ENCODE results near the gene REEP6. TPM values are rescaled to one million over a fixed set of nuclear protein-coding genes. Genes with fewer than 3 reads are reported as not detected.
A peak's percentile ranks its signal among the peaks of the same experiment; 100 is the strongest.

REEP6 gene
- total RNA-seq, 4 donors from 2014 or later, result 0.76 to 3.0 (median 0.77) TPM; not detected in 1

DNA sequence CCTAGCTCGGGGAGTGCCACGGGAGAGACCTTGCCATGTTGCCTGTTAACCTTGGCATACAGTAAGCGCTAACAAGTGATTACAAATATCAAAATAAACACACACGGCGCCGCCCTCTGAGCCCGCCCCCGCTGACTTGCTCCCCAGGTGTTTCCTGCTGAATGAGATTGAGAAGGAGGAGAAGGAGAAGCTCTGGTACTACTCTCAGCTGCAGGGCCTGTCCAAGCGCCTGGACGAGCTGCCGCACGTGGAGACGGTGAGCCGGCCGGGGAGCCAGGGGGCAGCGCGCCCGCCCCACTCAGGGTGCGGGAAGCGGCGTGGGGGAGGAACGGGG, 36.0 kb upstream of the REEP6 start:
- H3K4me1 ChIP-seq, result peaks cover 0 to 13% of the 10 kb centered on the region in 2 donors
- peaks cover 31 to 59% of the 10 kb centered on the region in 2 donors for H3K27me3 ChIP-seq
- intact Hi-C loops (cut with DNase I; ENCODE audit: low total_unique reads), result no loop called here
- H3K36me3 ChIP-seq, result no peaks in the 10 kb centered on the region
- H3K9me3 ChIP-seq, result no peaks in the 10 kb centered on the region
- H3K4me3 ChIP-seq, result no peak overlapping the region
- no peak for DNase-seq
- H3K27ac ChIP-seq, result no peak overlapping the region
- TF ChIP-seq POLR2A (IDR thresholded peaks at IDR 0.05), result no peak
- TF ChIP-seq CTCF (IDR thresholded peaks at IDR 0.05), result no peak

DNA sequence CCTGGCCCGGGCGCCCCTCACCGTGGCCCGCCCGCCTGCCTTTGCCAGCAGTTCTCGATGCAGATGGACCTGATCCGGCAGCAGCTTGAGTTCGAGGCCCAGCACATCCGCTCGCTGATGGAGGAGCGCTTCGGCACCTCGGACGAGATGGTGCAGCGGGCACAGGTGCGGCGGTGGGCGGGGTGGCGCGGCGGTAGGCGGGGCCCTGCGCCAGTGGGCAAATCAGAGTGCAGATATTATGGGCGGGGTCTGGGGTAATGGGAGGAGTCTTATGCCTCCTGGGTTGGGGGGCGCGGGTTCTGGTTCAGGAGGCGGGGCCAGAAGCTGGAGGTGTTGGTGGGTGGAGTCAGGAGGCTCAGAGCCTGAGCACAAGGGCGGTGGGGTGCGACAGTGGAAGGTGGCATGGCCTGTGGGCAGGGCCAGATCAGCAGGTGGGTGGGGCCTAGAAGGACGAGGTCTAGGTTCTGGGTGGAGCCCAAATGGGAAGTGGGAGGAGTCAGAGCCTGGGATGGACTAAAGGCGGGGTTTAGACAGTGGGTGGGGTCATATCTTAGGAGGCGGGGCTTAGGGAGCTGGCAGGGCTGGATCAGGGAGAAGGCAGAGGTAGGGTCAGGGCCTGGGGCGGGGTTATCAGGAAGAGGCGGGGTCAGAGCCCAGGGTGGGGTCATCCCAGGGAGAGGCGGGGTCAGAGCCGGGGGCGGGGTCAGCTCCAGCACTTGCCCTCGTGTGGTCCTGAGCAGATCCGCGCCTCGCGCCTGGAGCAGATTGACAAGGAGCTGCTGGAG, 35.5 kb upstream of the REEP6 start:
- intact Hi-C loops (cut with DNase I; ENCODE audit: low total_unique reads), result no loop called here
- peak in 1 of 2 donors; percentile 24 for DNase-seq
- no peak overlapping the region for H3K27ac ChIP-seq
- H3K4me3 ChIP-seq, result no peak overlapping the region
- H3K27me3 ChIP-seq, result peaks cover 27 to 56% of the 10 kb centered on the region in 2 donors
- H3K9me3 ChIP-seq, result no peaks in the 10 kb centered on the region
- H3K4me1 ChIP-seq, result peaks cover 0 to 13% of the 10 kb centered on the region in 2 donors
- H3K36me3 ChIP-seq, result no peaks in the 10 kb centered on the region
- TF ChIP-seq POLR2A (IDR thresholded peaks at IDR 0.05), result no peak
- no peak for TF ChIP-seq CTCF (IDR thresholded peaks at IDR 0.05)

DNA sequence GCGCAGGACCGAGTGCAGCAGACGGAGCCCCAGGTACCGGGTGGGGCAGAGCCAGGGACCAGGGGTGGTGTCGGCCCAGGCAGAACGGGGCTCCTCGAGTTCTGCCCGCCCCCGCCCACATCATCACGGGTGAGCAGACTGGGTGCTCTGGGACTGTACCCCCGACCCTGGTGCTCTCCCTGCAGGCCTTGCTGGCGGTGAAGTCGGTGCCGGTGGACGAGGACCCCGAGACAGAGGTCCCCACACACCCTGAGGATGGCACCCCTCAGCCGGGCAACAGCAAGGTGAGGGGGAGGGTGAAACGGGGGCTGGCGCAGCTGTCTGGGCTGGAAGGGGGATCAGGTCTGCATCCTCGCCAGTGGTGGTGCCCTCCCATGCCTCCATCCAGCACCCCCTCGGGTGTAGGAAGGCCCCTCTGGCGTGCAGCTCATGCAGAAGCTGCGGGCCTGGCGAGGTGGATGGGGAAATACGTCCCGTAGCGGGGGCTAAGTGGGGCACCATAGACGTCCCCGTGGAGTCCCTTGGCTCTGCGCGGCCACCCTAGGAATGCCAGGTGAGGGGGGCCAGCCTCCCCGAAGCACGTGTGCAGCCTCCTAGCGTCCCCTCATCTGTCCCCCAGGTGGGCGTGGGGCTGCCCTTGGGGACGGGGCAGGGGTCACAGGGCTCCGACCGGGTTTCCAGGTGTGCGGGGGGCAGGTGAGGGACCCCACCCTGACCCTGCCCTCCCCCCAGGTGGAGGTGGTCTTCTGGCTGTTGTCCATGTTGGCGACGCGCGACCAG, 34.7 kb upstream of the REEP6 start:
- H3K4me1 ChIP-seq, result peaks cover 0 to 13% of the 10 kb centered on the region in 2 donors
- H3K27me3 ChIP-seq, result peaks cover 25 to 49% of the 10 kb centered on the region in 2 donors
- no peaks in the 10 kb centered on the region for H3K9me3 ChIP-seq
- no peak overlapping the region for H3K27ac ChIP-seq
- H3K4me3 ChIP-seq, result no peak overlapping the region
- TF ChIP-seq POLR2A (IDR thresholded peaks at IDR 0.05) (no peak), CTCF (IDR thresholded peaks at IDR 0.05) (no peak)
- intact Hi-C loops (cut with DNase I; ENCODE audit: low total_unique reads), result no loop called here
- no peaks in the 10 kb centered on the region for H3K36me3 ChIP-seq
- no peak for DNase-seq

DNA sequence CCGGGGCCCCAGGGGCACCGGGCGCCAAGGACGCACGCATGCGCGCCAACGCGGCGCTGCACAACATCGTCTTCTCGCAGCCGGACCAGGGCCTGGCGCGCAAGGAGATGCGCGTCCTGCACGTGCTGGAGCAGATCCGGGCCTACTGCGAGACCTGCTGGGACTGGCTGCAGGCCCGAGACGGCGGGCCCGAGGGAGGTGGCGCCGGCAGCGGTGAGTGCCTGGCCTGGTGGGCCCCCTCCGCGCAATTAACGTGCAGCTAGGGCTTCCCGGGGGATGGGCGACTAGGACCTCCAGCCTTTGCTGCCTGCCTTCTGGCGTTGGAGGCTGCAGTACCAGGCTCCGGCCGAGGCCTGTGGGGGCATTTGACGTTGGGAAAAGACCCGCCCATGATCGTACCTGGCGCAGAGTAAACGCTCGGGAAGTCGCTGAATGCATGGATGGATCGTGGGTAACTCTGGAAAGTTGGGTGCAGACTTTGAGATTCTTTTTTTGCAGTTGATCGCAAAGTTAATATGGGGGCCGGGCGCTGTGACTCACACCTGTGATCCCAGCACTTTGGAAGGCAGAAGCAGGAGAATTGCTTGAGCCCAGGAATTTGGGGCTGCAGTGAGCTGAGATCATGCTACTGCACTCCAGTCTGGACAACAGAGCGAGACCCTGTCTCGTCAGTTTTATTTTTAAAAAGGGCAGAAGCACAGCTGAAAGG, 33.8 kb upstream of the REEP6 start:
- no peak for DNase-seq
- intact Hi-C loops (cut with DNase I; ENCODE audit: low total_unique reads), result no loop called here
- peaks cover 25 to 40% of the 10 kb centered on the region in 2 donors for H3K27me3 ChIP-seq
- H3K36me3 ChIP-seq, result no peaks in the 10 kb centered on the region
- H3K4me3 ChIP-seq, result no peak overlapping the region
- H3K9me3 ChIP-seq, result no peaks in the 10 kb centered on the region
- no peak overlapping the region for H3K27ac ChIP-seq
- H3K4me1 ChIP-seq, result peaks cover 0 to 13% of the 10 kb centered on the region in 2 donors
- TF ChIP-seq CTCF (IDR thresholded peaks at IDR 0.05) (no peak), POLR2A (IDR thresholded peaks at IDR 0.05) (no peak)

Measured in uterus (tissue), 4 donors.